HG02798 (cell line): Measurements from ENCODE around the gene TLK1.

Source experiments
- ATAC-seq: cut with Tn5 transposase; IDR thresholded peaks from one replicate; pipeline ENCODE4 v1.9.1; 2021; ENCODE audit warnings: mild to moderate bottlenecking; ENCODE audit not compliant: unreplicated experiment, poor library complexity

Gene TLK1

DNA sequence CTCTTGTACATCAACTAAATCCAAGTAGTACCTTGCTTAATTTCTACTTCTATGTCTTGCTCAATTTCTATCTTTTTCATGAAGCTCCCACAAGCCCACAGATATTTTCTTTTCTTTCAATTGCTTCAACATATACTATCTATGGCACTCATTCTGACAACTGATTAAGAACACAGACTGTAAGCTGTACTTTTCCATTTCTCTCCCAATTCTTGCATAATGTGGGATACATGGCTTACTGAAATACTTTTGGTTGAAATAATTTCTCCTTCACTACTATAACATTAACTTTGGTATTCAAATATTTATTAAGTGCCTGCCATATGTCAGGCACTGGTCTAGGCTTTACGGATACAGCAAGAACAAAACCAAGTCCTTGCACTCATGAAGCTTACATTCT, 146.8 kb downstream of the TLK1 start:
- no peak for ATAC-seq

- ATAC-seq: no peak
Measured at GRCh38 chr2:171009386-171009785, 151.3 kb downstream of the TLK1 start.

DNA sequence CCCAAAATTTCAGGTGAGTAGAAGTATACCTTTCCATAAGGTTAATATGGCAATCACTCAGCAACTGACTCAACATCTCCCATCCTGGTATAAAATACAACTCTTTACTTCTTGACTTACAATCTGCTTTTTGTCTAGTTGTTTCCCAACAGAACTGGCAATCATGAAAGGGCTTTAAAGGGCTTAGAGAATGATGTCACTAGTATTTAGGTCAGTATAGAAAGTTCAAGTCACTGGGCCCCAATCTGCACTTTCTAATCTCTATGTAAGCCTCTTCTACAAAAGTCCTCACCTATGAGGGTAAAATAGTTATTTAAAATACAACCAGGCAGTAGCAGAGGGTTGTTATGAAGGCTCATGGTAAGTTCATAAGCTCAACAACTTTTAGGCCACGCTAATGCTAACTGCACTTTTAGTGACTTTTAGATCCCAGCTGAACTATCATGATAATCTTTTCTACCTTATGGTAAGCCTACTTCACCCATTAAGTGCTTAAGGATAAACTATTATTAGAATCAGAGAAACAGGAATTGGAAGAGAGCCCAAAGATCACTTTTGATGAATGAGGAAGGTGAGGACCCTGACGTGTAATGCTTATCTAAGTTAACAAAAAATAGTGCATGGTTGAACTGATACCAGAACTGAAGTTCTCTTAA, 152.0 kb downstream of the TLK1 start:
- ATAC-seq: no peak

GRCh38 chr2:171004833-171005232, 155.9 kb downstream of the TLK1 start:
- ATAC-seq: no peak

- no peak for ATAC-seq
Measured at GRCh38 chr2:171004363-171004762, 156.3 kb downstream of the TLK1 start.

GRCh38 chr2:170999654-171000053, 161.0 kb downstream of the TLK1 start:
- ATAC-seq: no peak

DNA sequence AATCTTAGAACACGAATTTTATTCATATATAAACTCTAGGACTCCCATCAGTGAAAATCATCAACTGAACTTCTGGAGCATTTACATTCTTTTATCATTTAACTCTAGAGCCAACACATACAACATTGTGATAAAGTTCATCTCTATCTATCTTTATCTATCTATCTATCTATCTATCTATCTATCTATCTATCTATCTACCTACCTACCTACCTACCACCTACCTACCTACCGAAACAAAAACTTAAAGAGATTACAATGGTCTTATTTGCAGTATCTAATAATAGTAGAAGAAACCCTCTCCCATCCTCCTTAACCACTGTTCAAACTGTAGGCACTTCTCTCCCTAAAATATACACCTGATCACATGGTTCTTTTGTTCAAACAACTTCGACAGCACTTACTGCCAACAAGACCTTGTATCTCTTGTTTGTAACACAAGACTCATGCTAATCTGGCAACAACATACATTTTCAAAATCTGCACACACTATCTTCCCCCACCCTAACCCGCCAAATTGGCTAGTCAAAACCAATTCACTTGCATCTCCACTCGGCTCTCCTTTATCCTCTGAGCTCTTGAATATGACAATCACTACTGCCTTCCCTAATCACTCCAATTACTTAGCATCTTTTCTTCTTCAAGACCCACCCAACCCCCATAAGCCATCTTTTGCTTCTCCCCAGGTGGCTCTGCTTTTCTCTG, 162.6 kb downstream of the TLK1 start:
- ATAC-seq: no peak

GRCh38 chr2:170996316-170996715, 164.4 kb downstream of the TLK1 start:
- ATAC-seq: no peak

DNA sequence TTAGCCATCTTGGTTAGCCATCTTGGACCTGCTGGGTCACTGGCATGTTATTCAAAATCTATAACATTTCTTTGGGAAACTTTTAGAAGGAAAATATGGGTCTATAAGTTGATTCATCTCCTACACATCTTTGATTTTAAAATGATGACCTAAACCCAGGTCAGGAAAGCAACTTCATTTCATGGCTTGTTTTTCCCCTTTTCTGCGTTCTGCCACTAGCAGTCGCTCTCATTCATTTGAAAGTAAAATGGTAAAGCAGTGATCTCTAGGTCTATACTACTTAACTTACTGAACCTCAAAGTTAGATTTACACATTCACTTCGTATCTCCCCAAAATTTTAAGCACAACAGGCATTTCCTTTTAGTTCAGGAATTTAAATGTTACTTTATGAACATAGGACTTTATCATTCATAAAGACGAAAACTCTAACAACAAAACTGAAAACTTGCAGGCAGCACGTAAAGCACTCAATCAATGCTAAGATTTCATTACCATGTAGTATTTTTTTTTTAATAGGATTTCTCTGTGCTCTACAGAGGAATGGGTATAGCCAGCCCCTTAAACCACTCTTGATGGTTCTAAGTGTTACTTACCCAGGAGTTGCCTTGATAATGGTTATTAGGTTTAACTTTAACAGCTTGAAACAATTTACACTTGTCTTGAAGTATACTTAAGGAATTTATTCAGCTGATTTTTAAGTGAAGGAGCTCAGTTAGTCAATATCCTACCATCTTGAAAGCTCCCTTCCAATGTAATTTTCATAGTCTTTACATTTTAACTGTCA, 169.1 kb downstream of the TLK1 start:
- no peak for ATAC-seq

- ATAC-seq: no peak
Measured at GRCh38 chr2:170986566-170987258, 174.0 kb downstream of the TLK1 start.

GRCh38 chr2:170985407-170985806, 175.3 kb downstream of the TLK1 start:
- ATAC-seq: no peak

- ATAC-seq: no peak
Measured at GRCh38 chr2:170984079-170984478, 176.6 kb downstream of the TLK1 start.

DNA sequence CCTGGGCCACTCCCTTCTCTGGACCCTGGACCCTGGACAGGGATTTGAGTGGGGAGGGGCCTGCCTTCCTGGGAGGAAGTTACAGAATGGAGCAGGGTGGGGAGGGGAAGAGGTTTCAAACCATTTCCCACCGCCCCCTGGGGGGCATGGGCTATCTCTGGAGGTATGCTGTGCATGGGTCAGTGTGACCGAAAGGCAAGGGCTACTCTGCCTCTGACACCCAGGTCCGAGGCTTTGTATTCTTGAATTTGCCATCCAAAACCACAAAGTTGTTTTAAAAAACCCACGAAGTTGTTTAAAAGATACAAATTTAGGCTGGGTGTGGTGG, 184.8 kb downstream of the TLK1 start:
- no peak for ATAC-seq

DNA sequence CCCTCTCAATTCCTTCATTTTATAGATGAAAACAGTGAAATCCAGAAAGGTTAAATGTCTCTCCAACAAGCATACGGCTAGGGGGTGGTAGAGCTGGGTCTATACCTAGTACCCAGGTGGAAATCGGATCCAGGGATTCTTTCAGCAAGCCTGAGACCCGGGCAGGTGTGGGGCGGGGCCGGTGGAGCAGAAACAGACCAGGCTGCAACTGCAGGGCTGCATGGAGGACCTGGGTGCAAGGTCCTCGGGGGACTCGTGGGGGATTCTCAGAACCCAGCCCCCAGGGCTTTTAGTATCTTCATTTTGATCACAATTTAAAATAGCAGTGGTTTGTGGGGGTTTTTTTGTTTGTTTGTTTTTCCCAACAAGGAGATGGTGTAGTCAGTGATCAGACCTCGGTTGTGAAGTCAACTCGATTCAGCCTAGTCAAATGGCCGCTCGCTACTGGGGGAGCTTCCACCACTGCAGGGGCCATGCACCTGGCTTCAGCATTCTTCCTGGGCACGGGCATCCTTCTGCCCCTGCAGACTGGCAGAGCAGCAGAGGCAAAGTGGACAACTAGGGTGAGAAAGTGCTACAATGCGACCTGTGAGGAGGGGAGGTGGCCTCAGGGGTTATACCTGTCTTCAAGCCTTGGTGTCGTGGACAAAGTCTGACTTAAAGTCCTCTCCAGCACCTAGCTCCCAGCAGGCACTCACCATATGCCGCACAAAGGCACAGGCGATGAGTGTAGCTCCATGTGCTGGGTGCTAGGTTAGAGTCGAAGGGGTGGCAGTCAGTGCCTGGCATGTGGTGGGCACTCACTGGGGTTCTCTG, 185.4 kb downstream of the TLK1 start:
- no peak for ATAC-seq

- no peak for ATAC-seq
Measured at GRCh38 chr2:170974304-170974993, 186.2 kb downstream of the TLK1 start.

GRCh38 chr2:170973492-170974303, 187.0 kb downstream of the TLK1 start:
- peak; percentile 97 for ATAC-seq

DNA sequence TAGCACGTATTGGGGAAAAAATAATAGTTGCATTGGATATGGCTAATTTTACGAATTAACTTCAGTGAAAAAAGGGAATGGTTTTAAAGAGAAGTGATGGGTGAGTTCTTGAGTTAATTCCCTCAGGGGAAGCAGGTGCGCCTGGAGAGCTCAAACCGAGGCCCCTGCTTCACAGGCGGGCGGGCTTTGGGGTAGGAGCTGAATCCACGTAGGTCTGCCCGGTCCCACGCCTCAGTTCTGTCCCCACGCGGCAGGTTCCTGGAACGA, 187.5 kb downstream of the TLK1 start:
- no peak for ATAC-seq

GRCh38 chr2:170972296-170973224, 188.1 kb downstream of the TLK1 start:
- no peak for ATAC-seq
